Inferior parietal cortex (tissue), 1 donor: ENCODE results near the gene FSIP1.

Experiments
- DNase-seq: peaks from one replicate; pipeline ENCODE4 v3.0.0-alpha.2; 2016; ENCODE audit errors: extremely low spot score

Gene FSIP1

DNA sequence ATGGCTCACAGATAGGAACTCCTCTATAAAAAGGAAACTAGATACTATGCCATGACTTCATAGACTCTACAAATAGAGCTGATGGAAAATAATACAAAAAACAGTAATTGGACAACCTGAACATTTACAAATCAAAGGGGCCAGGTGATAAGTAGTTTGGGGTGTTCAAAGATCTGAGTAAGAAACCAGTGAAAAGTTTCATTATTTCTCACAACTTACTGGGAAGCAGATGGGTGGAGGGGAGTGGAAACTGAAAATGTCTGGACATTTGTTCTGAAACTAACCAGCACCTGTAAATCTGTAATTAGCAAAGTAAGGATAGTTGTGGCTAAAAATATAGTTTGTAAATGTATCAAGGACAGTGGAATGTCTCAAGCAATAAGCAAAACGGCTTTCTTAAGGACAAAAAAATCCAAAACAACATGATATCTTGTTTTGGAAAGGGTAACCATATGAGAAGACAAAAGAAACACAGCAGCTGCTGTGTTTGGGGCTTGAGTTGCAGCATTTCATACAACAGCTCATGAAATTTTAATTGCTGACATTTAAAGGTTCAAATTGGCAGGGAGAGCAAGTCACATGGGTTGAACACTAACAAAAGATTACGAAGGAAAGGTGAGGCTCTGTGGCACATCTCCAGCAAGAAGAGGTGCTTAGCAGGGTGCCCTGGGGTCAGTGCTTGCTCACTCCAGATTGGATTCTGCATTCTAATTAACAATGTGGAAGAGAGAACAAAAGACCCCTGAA lies 228.5 kb downstream of the FSIP1 start:
- DNase-seq = no peak

DNA sequence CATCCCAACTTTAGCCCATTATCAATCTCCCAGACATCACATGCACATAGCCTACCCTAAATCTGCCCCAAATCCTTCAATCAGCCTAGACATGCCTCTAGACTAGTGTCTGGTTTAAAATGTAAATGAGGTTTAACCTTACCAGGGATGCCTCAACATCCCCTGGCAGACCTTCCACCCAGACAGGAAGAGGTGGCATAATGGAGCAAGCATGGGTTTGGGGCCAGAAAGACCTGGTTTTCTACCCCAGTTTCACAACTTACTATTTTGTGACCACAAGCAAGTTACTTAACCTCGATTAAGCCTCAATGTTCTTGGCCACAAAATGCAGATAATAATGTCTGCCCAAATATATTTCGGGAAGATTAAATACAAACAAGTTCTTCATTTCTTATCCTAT lies 230.1 kb downstream of the FSIP1 start:
- no peak for DNase-seq

GRCh38 chr15:39551476-39551875 lies 231.2 kb downstream of the FSIP1 start:
- no peak for DNase-seq
